Measurements from ENCODE around the gene ARID3A. TPM values are rescaled to one million over a fixed set of nuclear protein-coding genes. Genes with fewer than 3 reads are reported as not detected.
A peak's percentile ranks its signal among the peaks of the same experiment; 100 is the strongest.

The ARID3A gene
- total and polyA plus RNA-seq, 2 of the 13 experiments (the other 11 are each of a cell fraction or from before 2014, with no cell fraction given), result 71.3 to 77.9 TPM

- TF ChIP-seq SNAPC4 (CRISPR knock-in tag; IDR thresholded peaks at IDR 0.05), result no peak
- TF ChIP-seq SALL1 (CRISPR knock-in tag; IDR thresholded peaks at IDR 0.05), result peak; percentile 70
- TF ChIP-seq ZNF17 (CRISPR knock-in tag; IDR thresholded peaks at IDR 0.05), result no peak
- no peak for TF ChIP-seq ZBTB25 (CRISPR knock-in tag; IDR thresholded peaks at IDR 0.05)
- TF ChIP-seq U2AF2 (IDR thresholded peaks at IDR 0.05; ENCODE audit: low read depth, low read length), result no peak
- peak; percentile 73 for TF ChIP-seq ZFX (CRISPR knock-in tag; IDR thresholded peaks at IDR 0.05; ENCODE audit: low read depth)
- no peak for TF ChIP-seq KLF9 (CRISPR knock-in tag; IDR thresholded peaks at IDR 0.05; ENCODE audit: low read depth)
- no peak for TF ChIP-seq MAF1 (CRISPR knock-in tag; IDR thresholded peaks at IDR 0.05; ENCODE audit: borderline replicate concordance)
- peak; percentile 81 for TF ChIP-seq ZBTB7A (CRISPR knock-in tag; IDR thresholded peaks at IDR 0.05)
- TF ChIP-seq ZFP36L1 (CRISPR knock-in tag; IDR thresholded peaks at IDR 0.05), result no peak
- TF ChIP-seq HMG20B (CRISPR knock-in tag; conservative IDR thresholded peaks at IDR 0.05), result no peak
- peak; percentile 88 for TF ChIP-seq PRDM15 (CRISPR knock-in tag; IDR thresholded peaks at IDR 0.05)
- TF ChIP-seq TARDBP (CRISPR knock-in tag; IDR thresholded peaks at IDR 0.05), result peak; percentile 24; the same call in 1 of the 2 replicates
- TF ChIP-seq FOXA3 (CRISPR knock-in tag; IDR thresholded peaks at IDR 0.05), result peak; percentile 25; the same call in 1 of the 2 replicates
- TF ChIP-seq NFE2 (CRISPR knock-in tag; IDR thresholded peaks at IDR 0.05), result no peak
- TF ChIP-seq STAT6 (CRISPR knock-in tag; IDR thresholded peaks at IDR 0.05; ENCODE audit: borderline replicate concordance), result no peak
- TF ChIP-seq ZKSCAN1 (IDR thresholded peaks at IDR 0.05; ENCODE audit: low read length), result no peak
- peak; percentile 15; the same call in 1 of the 2 replicates for TF ChIP-seq KDM2A (CRISPR knock-in tag; IDR thresholded peaks at IDR 0.05; ENCODE audit: borderline replicate concordance, low read depth)
Measured at GRCh38 chr19:982567-983170, 56.8 kb downstream of the ARID3A start (continued).

All from HepG2 (cell line).